HPDE6-E6E7 (cell line): Measurements from ENCODE around the gene FOXA2.

ENCODE experiments used
- DNase-seq: peaks from one replicate; pipeline ENCODE4 v3.0.0; 2011; ENCODE audit warnings: missing footprints; ENCODE audit errors: extremely low spot score

FOXA2 gene

DNA sequence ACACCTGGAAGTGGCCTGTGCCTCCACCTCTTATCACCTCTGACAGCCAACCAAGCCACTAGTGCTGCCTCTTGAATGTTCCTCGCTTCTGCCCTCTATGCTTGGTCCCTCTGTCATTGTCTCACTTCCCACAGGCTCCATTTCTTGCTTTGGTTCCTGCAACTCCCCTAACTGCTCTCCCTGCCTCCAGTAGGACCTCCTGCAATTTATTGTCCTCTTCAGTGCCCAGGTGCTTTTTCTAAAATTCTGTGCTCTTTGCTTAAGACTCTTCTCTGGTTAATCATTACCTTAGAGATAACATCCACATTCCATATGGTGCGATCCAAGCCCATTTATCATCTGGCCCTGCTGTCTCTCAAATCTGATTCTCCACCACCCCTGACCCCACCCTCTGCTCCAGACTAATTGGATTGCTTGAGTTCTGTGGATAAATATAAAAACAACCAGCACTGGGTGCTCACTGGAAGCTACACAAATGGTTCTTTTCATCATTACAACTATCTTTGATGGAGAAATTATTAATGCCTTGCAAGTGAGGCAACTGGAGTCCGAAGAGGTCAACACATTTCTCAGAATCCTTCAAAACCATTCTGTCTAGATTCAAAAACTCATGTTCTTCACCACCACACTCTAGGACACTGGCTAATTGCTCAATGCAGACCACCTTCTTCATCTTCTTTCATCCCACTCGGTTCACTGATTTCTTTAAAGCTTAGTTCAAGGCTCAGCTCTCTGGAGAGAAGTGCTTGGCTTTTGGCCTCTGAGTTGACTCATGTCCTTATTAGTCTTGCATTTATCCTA is 47.2 kb downstream of the FOXA2 start:
- DNase-seq, result no peak

DNA sequence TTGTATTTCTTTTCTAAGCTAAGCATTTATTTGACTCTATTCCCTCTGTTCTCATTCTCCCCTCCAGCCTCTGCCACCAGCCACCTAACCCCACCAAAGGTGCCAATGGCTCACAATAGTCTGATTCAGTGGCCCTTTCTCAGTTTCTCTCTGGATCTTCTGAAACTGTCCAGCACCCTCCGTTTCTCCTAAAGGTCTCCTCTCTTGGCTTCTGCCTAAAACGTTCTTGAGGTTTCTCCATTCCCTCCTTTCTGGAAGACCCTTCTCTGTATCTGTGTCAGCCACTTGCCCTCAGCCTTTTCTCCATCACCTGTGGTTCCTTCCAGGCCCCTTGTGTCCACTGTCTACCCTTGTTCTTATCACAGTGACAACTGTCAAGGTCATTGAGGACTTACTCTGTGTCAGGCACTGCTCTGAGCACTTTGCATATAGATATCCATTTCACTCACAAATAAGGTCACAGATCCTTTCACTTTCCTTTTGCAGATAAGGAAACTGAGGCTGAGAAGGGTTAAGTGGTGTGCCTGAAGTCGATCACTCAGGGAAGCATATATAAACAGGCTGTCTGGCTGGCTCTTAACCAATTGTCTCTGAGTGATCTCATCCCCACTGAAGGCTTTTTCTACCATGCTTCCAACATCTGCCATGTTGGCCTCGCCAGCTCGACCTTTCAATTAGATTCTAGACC is 48.1 kb downstream of the FOXA2 start:
- no peak for DNase-seq

DNA sequence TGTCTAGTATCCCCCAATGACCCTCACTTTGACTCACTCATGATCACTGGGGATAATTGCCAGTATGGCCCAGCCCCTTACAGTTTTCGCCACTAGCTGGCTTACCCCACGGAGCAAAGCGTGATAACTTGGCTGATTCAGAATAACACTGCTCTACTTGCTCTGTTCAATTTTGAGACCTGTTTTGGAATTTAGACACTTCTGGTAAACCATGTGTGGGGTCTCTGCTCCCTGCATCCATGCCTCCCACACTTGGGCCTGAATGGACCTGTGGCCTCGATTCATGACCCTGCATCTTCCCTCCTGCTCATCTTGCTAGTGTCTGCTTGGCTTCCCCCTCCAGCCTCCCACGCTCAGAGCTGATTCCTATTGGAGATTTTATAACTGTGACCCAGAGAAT is 48.9 kb downstream of the FOXA2 start:
- DNase-seq, result no peak

DNA sequence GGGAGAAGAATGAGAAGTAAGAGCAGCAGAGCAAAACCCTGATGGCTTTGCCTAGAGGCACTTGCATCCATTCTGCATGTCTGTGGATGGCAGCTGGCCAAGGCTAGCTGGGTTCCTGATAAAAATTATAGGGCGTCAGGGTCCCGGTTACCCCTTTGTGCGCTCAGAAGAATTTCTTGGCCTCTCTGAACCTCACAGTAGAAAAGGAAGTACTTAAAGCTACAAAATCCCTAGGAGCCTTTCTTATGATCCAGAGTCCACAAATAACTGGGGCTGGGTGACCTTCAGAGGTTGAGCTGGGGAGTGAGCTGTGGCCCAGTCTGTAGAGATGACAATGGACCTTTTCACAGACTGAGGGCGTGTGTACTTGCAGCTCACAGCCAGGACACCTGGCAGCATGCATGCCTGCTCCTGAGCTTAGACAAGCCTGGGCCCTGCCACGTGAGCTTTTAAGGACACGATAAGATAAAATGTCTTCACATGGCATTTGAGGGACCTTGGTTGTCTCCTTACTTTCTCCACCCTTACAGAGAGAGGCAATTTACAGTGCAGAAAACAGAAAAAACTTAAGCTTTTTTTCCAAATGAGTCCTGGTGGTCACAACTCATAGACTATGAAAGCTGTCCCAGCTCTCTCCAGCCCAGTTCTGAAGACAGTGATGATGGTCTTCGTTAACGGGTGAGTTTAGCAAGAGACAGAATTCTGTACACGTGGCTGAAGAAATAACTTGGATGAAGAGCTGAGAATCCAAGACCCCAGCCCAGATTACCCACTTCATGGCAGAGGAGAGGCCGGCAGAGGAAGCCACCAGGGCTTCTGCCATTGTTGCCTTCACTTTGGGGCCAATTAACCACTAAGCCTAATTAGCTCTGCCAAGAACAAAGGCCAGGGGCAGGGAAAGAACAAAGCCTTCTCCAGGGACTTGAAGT is 50.3 kb downstream of the FOXA2 start:
- DNase-seq, result no peak

DNA sequence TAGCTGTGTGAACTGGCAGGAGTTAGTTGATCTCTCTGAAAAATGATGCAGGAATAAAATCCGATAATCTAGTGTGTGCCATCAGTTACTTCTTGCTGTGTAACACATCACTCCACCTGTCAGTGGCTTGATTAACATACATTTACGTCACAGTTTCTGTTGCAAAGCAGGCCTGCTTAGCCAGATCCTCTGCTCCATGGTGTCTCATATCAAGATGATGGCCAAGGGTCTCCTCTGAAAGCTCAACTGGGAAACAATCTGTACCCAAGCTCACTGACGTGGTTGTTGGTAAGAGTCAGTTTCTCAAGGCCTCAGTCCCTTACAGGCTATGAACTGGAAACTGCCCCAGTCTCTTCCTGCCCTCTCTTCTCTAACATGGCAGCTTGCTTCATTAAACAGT is 51.8 kb downstream of the FOXA2 start:
- DNase-seq, result no peak

DNA sequence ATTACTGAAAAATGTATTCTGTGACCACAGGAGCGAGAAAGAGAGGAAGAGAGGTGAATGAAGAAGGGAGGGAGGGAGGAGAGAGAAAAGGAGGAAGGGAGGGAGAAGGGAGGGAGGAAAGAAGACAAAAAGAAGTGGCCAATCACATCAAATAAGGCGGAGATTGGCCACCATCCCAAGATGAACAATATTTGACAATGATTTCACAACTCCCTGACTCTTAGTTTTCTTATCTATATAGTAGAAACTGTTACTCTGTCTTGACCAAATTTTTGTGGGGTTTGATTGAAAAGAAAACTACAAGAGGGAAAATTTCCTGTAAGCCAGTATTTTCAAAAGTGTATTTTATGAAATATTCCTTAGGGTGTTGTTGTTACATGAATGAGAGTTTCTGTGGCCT is 52.6 kb downstream of the FOXA2 start:
- no peak for DNase-seq

DNA sequence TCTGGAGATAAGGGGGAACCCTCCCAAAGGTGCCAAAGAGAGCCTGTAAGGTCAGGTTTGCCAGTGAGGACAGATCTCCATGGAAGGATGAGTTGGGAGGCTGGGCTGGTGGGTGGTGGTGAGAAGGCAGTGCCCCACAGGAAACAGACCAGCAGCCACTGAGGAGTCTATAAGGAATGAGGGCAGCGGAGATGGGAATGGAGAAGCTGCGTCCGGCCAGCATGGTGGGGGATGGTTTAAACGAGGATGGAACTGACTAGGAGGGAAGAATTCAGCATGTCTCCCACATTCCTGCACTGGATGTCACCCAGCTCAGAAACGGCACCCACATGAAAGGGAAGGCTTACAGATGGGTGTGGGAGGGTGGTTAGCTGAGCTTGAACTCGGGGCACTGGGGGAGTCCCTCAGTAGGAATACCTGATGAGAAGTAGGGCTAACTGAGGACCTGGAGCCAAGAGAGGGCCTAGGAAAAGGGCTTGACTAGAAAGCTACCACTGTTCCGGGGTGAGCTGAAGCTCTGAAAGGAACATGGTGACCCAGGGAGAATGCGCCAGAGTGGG is 53.2 kb downstream of the FOXA2 start:
- DNase-seq, result no peak
